CD4-positive, alpha-beta T cell (primary cell): ENCODE measurements around the gene CFAP157. TPM values are rescaled to one million over a fixed set of nuclear protein-coding genes. Genes with fewer than 3 reads are reported as not detected.

Source experiments
- ATAC-seq: fragments of 200-7000 bp; cut with Tn5 transposase; one replicate; pipeline ENCODE4 v1.10.0; 2022; ENCODE audit warnings: mild to moderate bottlenecking; ENCODE audit not compliant: poor library complexity
- CTCF ChIA-PET: fragments of 350-600 bp; sonication (Branson Sonifier 250); formaldehyde crosslinking; loops from one replicate; lab custom pipeline; 2021; ENCODE audit warnings: antibody characterized with exemption, inconsistent platforms; lab: Charles Lee
- POLR2A ChIA-PET: fragments of 350-600 bp; sonication (Branson Sonifier 250); formaldehyde crosslinking; loops from one replicate; lab custom pipeline; 2021; ENCODE audit warnings: antibody characterized with exemption, inconsistent platforms; lab: Charles Lee
- DNase-seq, 14 experiments: peaks; one replicate each; pipeline ENCODE4 v3.0.0-alpha.2; 2013 to 2020; ENCODE audit warnings: mixed read lengths in 2 of 14
- H3K27ac ChIP-seq, 2 donors: one replicate each; pipeline versions ENCODE4 v1.5.1 to v1.7.0; 2013; ENCODE audit warnings: low read length in 2 of 2, low read depth in 1 of 2, mild to moderate bottlenecking in 1 of 2
- H3K27me3 ChIP-seq, 2 experiments: 1 replicate in 1 of 2; 2 replicates in 1 of 2; pipeline versions ENCODE4 v1.6.1 to v1.7.0; 2013; ENCODE audit warnings: low read length in 2 of 2, control low read depth in 1 of 2, mild to moderate bottlenecking in 1 of 2, moderate library complexity in 1 of 2; ENCODE audit not compliant: insufficient read depth in 2 of 2, control insufficient read depth in 1 of 2
- H3K36me3 ChIP-seq: one replicate; pipeline ENCODE4 v1.6.1; 2013; ENCODE audit warnings: low read length, control low read depth; ENCODE audit not compliant: insufficient read depth
- H3K4me1 ChIP-seq: one replicate; pipeline ENCODE4 v1.6.1; 2013; ENCODE audit warnings: low read length, control low read depth; ENCODE audit not compliant: insufficient read depth
- H3K4me3 ChIP-seq: one replicate; pipeline ENCODE4 v1.5.1; 2013; ENCODE audit warnings: mild to moderate bottlenecking, low read length, moderate library complexity
- H3K9me3 ChIP-seq, 2 experiments: 1 replicate in 1 of 2; 2 replicates in 1 of 2; pipeline versions ENCODE4 v1.6.1 to v1.7.0; 2013; ENCODE audit warnings: low read length in 2 of 2, mild to moderate bottlenecking in 2 of 2, control low read depth in 1 of 2, moderate library complexity in 1 of 2; ENCODE audit not compliant: control insufficient read depth in 1 of 2, insufficient read depth in 1 of 2
- H3K27ac Mint-ChIP-seq: one replicate; pipeline ENCODE4 v1.8.0; 2020; ENCODE audit warnings: mixed read lengths
- H3K27me3 Mint-ChIP-seq: one replicate; pipeline ENCODE4 v1.8.0; 2021; ENCODE audit warnings: mixed read lengths
- H3K36me3 Mint-ChIP-seq: one replicate; pipeline ENCODE4 v1.8.0; 2021; ENCODE audit warnings: low read depth, mixed read lengths
- H3K4me1 Mint-ChIP-seq: one replicate; pipeline ENCODE4 v1.8.0; 2021; ENCODE audit warnings: low read depth, mixed read lengths
- H3K4me3 Mint-ChIP-seq: one replicate; pipeline ENCODE4 v1.8.0; 2020; ENCODE audit warnings: mild to moderate bottlenecking, mixed read lengths
- H3K9me3 Mint-ChIP-seq: one replicate; pipeline ENCODE4 v1.8.0; 2020; ENCODE audit warnings: mixed read lengths
- intact Hi-C, 2 experiments: fragments of 100-400 bp; cut with DNase I in 1 of 2; cut with micrococcal nuclease in 1 of 2; formaldehyde crosslinking; loops; one replicate each; pipeline versions ENCODE4 v1.15.1 to v1.9.0; 2023 to 2025; cut with DNase I, micrococcal nuclease
- total RNA-seq, 174 experiments: library from RNA in 2 of 174; stranded (reverse) in 2 of 174; gene quantifications; one replicate each; pipeline ENCODE4 v1.2.3 and lab custom pipeline; 2021 to 2026
- TF ChIP-seq, protein P1 (sequence below): fragments of 200-600 bp; IDR thresholded peaks from one replicate; pipeline ENCODE4 v1.8.0; 2022; ENCODE audit warnings: antibody characterized with exemption, mild to moderate bottlenecking

Gene CFAP157
- total RNA-seq, 2 experiments from 2014 or later, result 0.11 TPM; not detected in 1

DNA sequence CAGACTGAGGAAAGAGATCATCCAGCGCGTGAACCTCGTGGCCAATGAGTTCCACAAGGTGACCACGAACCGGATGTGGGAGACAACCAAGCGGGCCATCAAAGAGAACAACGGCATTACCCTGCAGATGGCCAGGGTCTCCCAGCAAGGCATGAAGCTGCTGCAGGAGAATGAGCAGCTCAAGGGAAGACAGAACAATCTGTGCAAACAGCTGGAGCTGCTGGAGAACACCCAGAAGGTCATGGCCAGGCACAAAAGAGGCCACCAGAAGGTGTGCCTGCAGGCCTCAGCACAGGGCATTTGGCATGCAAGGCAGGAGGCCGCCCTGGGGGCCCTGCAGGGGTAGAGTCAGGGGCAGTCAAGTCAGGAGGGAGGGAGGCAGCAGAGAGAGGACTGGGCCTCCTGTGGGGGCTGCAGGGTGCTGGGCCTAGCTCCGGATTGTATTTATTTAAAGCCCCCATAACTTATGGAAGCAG lies 4.5 kb downstream of the CFAP157 start:
- H3K36me3 Mint-ChIP-seq, result peaks cover 5% of the 10 kb centered on the region
- no peak overlapping the region for H3K4me3 ChIP-seq
- H3K9me3 Mint-ChIP-seq, result no peaks in the 10 kb centered on the region
- ATAC-seq (no peak), DNase-seq (peak in 1 of 14 experiments; percentile 26)
- no peaks in the 10 kb centered on the region for H3K36me3 ChIP-seq
- peaks cover 29% of the 10 kb centered on the region for H3K4me1 Mint-ChIP-seq
- no peaks in the 10 kb centered on the region for H3K27me3 ChIP-seq
- POLR2A ChIA-PET, result no interaction called here
- H3K27me3 Mint-ChIP-seq, result no peaks in the 10 kb centered on the region
- H3K9me3 ChIP-seq, result no peaks in the 10 kb centered on the region
- H3K4me1 ChIP-seq, result peaks cover 50% of the 10 kb centered on the region
- CTCF ChIA-PET, result interaction anchor here (1.2 kb wide), 1 partner anchor 24 kb away, joined by 4 read pairs; the partner anchor contains the start of gene TOR2A
- H3K27ac ChIP-seq, result no peak overlapping the region
- no peak overlapping the region for H3K27ac Mint-ChIP-seq
- TF ChIP-seq, protein P1, sequence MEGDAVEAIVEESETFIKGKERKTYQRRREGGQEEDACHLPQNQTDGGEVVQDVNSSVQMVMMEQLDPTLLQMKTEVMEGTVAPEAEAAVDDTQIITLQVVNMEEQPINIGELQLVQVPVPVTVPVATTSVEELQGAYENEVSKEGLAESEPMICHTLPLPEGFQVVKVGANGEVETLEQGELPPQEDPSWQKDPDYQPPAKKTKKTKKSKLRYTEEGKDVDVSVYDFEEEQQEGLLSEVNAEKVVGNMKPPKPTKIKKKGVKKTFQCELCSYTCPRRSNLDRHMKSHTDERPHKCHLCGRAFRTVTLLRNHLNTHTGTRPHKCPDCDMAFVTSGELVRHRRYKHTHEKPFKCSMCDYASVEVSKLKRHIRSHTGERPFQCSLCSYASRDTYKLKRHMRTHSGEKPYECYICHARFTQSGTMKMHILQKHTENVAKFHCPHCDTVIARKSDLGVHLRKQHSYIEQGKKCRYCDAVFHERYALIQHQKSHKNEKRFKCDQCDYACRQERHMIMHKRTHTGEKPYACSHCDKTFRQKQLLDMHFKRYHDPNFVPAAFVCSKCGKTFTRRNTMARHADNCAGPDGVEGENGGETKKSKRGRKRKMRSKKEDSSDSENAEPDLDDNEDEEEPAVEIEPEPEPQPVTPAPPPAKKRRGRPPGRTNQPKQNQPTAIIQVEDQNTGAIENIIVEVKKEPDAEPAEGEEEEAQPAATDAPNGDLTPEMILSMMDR, result no peak
- peak overlapping the region; percentile 74 for H3K4me3 Mint-ChIP-seq
- intact Hi-C loops, result loop anchor here in 1 of 2 experiments (10.0 kb wide), 1 partner anchor 96 kb away; the partner anchor contains the start of gene STXBP1

DNA sequence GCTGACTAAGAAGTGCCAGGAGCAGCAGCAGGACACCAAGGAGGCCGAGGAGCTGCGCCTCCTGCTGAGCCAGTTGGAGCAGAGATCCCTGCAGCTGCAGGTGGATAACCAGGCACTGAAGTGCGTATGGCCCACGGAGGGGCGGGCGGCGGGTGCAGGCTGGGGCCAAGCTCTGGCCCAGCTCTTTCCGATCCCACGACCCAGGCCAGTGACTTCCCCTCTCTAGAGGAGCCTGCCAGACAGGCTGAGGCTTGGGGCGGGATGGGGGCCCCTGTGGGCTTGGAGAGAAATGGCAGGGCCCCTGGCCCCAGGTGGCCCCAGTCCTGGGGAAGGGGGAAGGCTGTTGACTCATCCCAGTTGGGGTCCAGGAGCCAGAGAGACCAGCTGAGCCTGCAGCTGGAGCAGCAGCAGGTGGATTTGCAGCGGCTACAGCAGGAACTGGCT lies 5.1 kb downstream of the CFAP157 start:
- Histone ChIP-seq H3K27me3 (no peaks in the 10 kb centered on the region), H3K36me3 (no peaks in the 10 kb centered on the region), H3K9me3 (no peaks in the 10 kb centered on the region), H3K4me1 (peaks cover 52% of the 10 kb centered on the region), H3K27ac (no peak overlapping the region), H3K4me3 (no peak overlapping the region)
- H3K4me3 Mint-ChIP-seq, result peak overlapping the region; percentile 30
- ChIA-PET POLR2A (no interaction called here), CTCF (no interaction called here)
- intact Hi-C loops, result loop anchor here in 1 of 2 experiments (10.0 kb wide), 1 partner anchor 97 kb away; the partner anchor contains the start of gene STXBP1
- H3K4me1 Mint-ChIP-seq, result peaks cover 27% of the 10 kb centered on the region
- ATAC-seq, result no peak
- H3K27me3 Mint-ChIP-seq, result no peaks in the 10 kb centered on the region
- no peaks in the 10 kb centered on the region for H3K9me3 Mint-ChIP-seq
- no peak overlapping the region for H3K27ac Mint-ChIP-seq
- peaks cover 5% of the 10 kb centered on the region for H3K36me3 Mint-ChIP-seq
- DNase-seq, result no peak
- TF ChIP-seq, protein P1, result no peak

DNA sequence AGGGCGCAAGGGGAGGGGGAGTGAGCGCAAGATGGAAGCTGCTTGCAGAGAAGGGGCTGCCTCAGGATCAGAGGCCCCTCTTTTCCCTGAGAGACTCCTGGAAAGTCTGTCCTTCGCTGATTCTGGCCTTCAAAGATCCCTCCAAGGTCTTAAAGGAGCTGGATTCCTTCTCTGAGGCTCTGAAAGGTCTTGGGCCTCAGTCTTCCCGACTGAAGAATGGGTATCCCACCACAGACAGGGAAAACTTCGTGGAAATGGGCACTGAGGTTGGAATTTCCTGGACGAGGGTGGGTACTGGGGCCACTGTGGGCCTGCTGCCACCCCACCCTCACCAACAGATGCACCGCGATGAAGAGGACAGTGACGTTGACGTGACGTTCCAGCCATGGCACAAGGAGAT lies 5.6 kb downstream of the CFAP157 start:
- Mint-ChIP-seq H3K9me3 (no peaks in the 10 kb centered on the region), H3K36me3 (peaks cover 5% of the 10 kb centered on the region), H3K27ac (no peak overlapping the region), H3K27me3 (no peaks in the 10 kb centered on the region), H3K4me3 (peak overlapping the region; percentile 60), H3K4me1 (peaks cover 26% of the 10 kb centered on the region)
- no peaks in the 10 kb centered on the region for H3K9me3 ChIP-seq
- peaks cover 49% of the 10 kb centered on the region for H3K4me1 ChIP-seq
- no peak overlapping the region for H3K4me3 ChIP-seq
- ChIA-PET POLR2A (no interaction called here), CTCF (interaction anchor here (1.3 kb wide), 1 partner anchor 22 kb away, joined by 5 read pairs; the partner anchor contains the start of gene TOR2A)
- H3K27ac ChIP-seq, result no peak overlapping the region
- intact Hi-C loops, result loop anchor here in 1 of 2 experiments (10.0 kb wide), 1 partner anchor 98 kb away; the partner anchor contains the start of gene STXBP1
- DNase-seq (no peak), ATAC-seq (no peak)
- H3K27me3 ChIP-seq, result no peaks in the 10 kb centered on the region
- TF ChIP-seq, protein P1, result no peak
- no peaks in the 10 kb centered on the region for H3K36me3 ChIP-seq
